SK-N-MC (cell line): ENCODE data around the gene TLK1.
A peak's percentile ranks its signal among the peaks of the same experiment; 100 is the strongest.
"Not testable (repeated sequence)": the region's sequence is repeated elsewhere in the genome, so short reads cannot be mapped to it uniquely, and the experiment has no call there.

Experiments
- DNase-seq: peaks from one replicate; pipeline ENCODE4 v3.0.0-alpha.2; 2011; ENCODE audit warnings: low read depth, low spot score
- H3K27ac ChIP-seq: fragments of 200-600 bp; sonication (generic); 2 replicates; pipeline ENCODE4 v1.5.1; 2016; ENCODE audit warnings: mixed run types
- H3K36me3 ChIP-seq: fragments of 200-600 bp; sonication (generic); 2 replicates; pipeline ENCODE4 v1.6.1; 2017; ENCODE audit warnings: antibody characterized with exemption, low read length, mixed read lengths; ENCODE audit not compliant: insufficient read depth
- H3K4me3 ChIP-seq: fragments of 200-600 bp; sonication (generic); 2 replicates; pipeline ENCODE4 v1.5.1; 2016
- H3K9ac ChIP-seq: fragments of 200-600 bp; sonication (generic); 2 replicates; pipeline ENCODE4 v1.8.0; 2017; ENCODE audit warnings: mixed run types, mixed read lengths; ENCODE audit not compliant: insufficient read length
- H3K9me3 ChIP-seq: fragments of 200-600 bp; sonication (generic); 2 replicates; pipeline ENCODE4 v1.6.1; 2017; ENCODE audit warnings: low read depth, mild to moderate bottlenecking, antibody characterized with exemption, low read length, moderate library complexity, mixed read lengths
- EZH2 ChIP-seq: fragments of 200-600 bp; sonication (generic); IDR thresholded peaks from one replicate; pipeline ENCODE4 v1.6.1; 2017; ENCODE audit warnings: antibody characterized with exemption
- FOXP2 ChIP-seq: optimal IDR thresholded peaks from 2 replicates; pipeline ENCODE3; 2011; ENCODE audit warnings: mild to moderate bottlenecking, moderate library complexity; ENCODE audit not compliant: insufficient read depth; ENCODE audit errors: extremely low read length, control extremely low read depth
- POLR2AphosphoS5 ChIP-seq: IDR thresholded peaks from 2 replicates; pipeline ENCODE4 v1.6.1; 2012; ENCODE audit warnings: mild to moderate bottlenecking, low read depth, low read length, borderline replicate concordance

The TLK1 gene

DNA sequence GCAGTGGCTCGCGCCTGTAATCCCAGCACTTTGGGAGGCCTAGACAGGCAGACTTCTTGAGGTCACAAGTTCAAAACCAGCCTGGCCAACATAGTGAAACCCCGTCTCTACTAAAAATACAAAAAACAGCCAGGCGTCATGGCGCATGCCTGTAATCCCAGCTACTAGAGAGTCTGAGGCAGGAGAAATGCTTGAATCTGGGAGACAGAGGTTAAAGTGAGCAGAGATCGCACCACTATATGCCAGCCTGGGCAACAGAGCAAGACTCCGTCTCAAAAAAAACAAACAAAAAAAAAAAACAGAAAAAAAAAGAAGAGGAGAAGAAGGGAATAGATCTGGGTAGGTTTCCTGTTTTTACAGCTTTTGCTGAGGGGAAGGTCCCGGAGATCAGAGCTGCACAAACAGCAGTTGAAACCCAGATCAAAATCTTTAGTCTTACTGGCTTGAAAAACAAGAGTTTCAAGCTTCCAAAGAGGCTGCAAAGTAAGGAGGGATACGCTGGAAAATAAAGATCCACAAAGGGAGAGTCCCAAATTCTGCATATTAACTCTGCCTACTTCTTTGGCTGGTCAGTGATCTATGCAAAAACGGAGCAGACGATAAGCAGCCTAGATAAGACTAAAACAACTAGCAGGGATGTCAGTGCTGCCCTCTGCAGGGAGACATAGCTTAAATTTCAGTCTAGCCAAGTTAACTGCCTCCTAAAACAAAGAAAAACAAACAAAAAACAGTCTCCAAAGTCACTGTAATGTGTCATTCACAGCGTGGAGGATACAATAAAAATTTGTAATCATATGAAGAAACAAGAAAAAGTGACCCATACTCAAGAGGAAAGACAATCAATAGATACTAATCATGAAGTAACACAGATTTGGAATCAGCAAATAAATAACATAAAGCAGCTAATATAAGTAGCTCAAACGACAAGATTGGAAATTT, 74.1 kb downstream of the TLK1 start:
- no peak for TF ChIP-seq EZH2
- no peak for TF ChIP-seq FOXP2
- TF ChIP-seq POLR2AphosphoS5 = no peak
- Histone ChIP-seq H3K36me3 (0 out of 2 replicates have a peak, but pooled peaks cover 3% of the 10 kb centered on the region), H3K4me3 (no peak overlapping the region), H3K27ac (0 out of 2 replicates have a peak overlapping the region, but pooled peaks have one; percentile 12), H3K9ac (no peak overlapping the region), H3K9me3 (no peaks in the 10 kb centered on the region)
- peak; percentile 24 for DNase-seq

DNA sequence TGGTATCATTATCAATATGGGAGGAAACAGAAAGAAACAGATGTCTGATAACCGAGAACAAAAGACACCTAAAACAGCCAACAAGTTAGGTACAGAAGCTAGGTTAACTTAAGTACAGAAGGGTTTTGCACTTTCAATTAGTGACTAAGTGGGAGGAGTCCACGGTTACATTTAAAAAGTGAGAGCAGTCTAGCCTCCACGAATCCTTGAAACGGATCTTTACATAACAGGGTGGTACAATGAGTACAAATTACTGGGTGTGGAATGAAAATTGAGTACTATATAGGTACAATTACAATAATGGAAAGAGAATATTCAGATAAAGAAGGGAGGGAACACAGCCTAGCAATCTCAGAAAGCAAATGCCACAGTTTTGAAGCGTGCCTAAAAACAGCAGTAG, 76.6 kb downstream of the TLK1 start:
- TF ChIP-seq EZH2 = no peak
- no peak for TF ChIP-seq FOXP2
- TF ChIP-seq POLR2AphosphoS5 = no peak
- Histone ChIP-seq H3K9me3 (no peaks in the 10 kb centered on the region), H3K4me3 (no peak overlapping the region), H3K36me3 (no peaks in the 10 kb centered on the region), H3K27ac (no peak overlapping the region), H3K9ac (no peak overlapping the region)
- no peak for DNase-seq

- Histone ChIP-seq H3K4me3 (no peak overlapping the region), H3K9ac (no peak overlapping the region), H3K27ac (no peak overlapping the region), H3K36me3 (no peaks in the 10 kb centered on the region), H3K9me3 (no peaks in the 10 kb centered on the region)
- DNase-seq = no peak
- no peak for TF ChIP-seq EZH2
- no peak for TF ChIP-seq FOXP2
- TF ChIP-seq POLR2AphosphoS5 = no peak
These were observed 77.2 kb downstream of the TLK1 start for GRCh38 chr2:171083451-171083850.

DNA sequence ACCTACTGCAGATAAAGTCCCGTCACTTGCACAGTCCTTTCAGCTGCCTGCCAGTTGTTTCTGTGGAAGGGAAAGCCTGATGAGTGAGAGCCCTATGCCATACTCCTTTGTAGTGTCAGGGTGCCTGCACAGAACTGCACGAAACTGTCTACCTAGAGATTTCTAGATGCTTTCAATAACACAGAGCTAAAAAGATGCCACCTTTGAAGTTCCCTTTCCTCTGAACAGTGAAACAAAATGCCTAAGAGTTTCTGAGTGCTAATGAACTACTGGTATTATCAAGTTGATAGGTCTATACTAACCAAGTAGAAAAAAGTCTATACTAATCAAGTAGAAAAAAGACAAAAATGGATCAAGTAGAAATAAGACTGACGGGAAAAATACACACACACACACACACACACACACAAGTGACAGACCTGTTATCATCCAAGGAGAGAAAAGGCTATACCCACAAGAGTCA, 79.0 kb downstream of the TLK1 start:
- no peak for TF ChIP-seq POLR2AphosphoS5
- no peak for TF ChIP-seq FOXP2
- TF ChIP-seq EZH2 = no peak
- H3K9me3 ChIP-seq = no peaks in the 10 kb centered on the region

DNA sequence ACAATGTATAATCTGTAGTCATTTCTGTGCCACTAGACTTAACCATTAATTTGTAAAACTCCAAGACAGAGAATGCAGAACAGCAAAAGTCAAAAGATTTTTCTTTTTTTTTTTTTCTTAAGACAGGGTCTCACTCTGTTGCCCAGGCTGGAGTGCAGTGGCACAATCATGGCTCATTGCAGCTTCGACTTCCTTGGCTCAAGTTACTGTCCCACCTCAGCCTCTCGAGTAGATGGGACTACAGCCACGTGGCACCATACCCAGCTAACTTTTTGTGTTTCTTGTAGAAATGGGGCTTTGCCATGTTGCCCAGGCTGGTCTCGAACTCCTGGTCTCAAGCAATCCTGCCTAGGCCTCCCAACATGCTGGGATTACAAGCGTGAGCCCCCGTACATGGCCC, 80.1 kb downstream of the TLK1 start:
- no peak for TF ChIP-seq POLR2AphosphoS5
- no peak for TF ChIP-seq FOXP2
- no peak for TF ChIP-seq EZH2
- Histone ChIP-seq H3K36me3 (no peaks in the 10 kb centered on the region), H3K27ac (no peak overlapping the region), H3K4me3 (no peak overlapping the region), H3K9me3 (no peaks in the 10 kb centered on the region), H3K9ac (no peak overlapping the region)
- DNase-seq = no peak

More for the DNA sequence above, 79.0 kb downstream of the TLK1 start:
- Histone ChIP-seq H3K4me3 (no peak overlapping the region), H3K9ac (no peak overlapping the region), H3K27ac (no peak overlapping the region), H3K36me3 (no peaks in the 10 kb centered on the region)
- no peak for DNase-seq

DNA sequence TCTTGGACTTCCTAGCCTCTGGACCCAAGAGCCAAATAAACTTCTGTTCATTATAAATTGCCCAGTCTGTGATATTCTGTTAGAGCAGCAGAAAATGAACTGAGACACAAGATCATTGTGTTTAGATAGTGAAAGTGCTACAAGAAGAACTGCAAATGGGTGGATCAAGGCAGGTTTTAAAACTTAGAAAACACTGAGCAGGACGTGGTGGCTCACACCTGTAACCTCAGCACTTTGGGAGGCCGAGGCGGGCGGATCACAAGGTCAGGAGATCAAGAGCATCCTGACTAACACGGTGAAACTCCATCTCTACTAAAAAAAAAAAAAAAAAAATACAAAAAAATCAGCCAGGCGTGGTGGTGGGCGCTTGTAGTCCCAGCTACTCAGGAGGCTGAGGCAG, 84.3 kb downstream of the TLK1 start:
- not testable (repeated sequence) for H3K4me3 ChIP-seq, H3K9me3 ChIP-seq, H3K27ac ChIP-seq, H3K9ac ChIP-seq, DNase-seq
- H3K36me3 ChIP-seq = peaks cover 23% of the 10 kb centered on the region

- Histone ChIP-seq H3K9me3 (no peaks in the 10 kb centered on the region), H3K27ac (no peak overlapping the region), H3K9ac (no peak overlapping the region), H3K4me3 (no peak overlapping the region), H3K36me3 (peaks cover 24% of the 10 kb centered on the region)
- no peak for DNase-seq
- TF ChIP-seq EZH2 (no peak), POLR2AphosphoS5 (no peak), FOXP2 (no peak)
These were observed 88.5 kb downstream of the TLK1 start for GRCh38 chr2:171072164-171072563.

GRCh38 chr2:171069286-171069956, 91.3 kb downstream of the TLK1 start:
- H3K9me3 ChIP-seq = no peaks in the 10 kb centered on the region
- DNase-seq = no peak
- H3K4me3 ChIP-seq = no peak overlapping the region
- no peak overlapping the region for H3K9ac ChIP-seq
- TF ChIP-seq POLR2AphosphoS5 = no peak
- no peak for TF ChIP-seq EZH2
- no peak for TF ChIP-seq FOXP2
- H3K36me3 ChIP-seq = peaks cover 24% of the 10 kb centered on the region
- no peak overlapping the region for H3K27ac ChIP-seq

GRCh38 chr2:171066110-171066509, 94.6 kb downstream of the TLK1 start:
- H3K36me3 ChIP-seq = peaks cover 6% of the 10 kb centered on the region; the same call in 1 of the 2 replicates
- TF ChIP-seq EZH2 (no peak), FOXP2 (no peak), POLR2AphosphoS5 (no peak)
- H3K27ac ChIP-seq = no peak overlapping the region
- DNase-seq = no peak
- no peak overlapping the region for H3K4me3 ChIP-seq
- H3K9ac ChIP-seq = no peak overlapping the region
- H3K9me3 ChIP-seq = no peaks in the 10 kb centered on the region
